Fibroblast of gingiva (primary cell): ENCODE data around the gene STXBP1.

Source experiments
- DNase-seq: peaks from one replicate; pipeline ENCODE4 v3.0.0-alpha.2; 2011; ENCODE audit warnings: low read depth

STXBP1 gene

GRCh38 chr9:127735530-127736185, 123.6 kb downstream of the STXBP1 start:
- no peak for DNase-seq

DNA sequence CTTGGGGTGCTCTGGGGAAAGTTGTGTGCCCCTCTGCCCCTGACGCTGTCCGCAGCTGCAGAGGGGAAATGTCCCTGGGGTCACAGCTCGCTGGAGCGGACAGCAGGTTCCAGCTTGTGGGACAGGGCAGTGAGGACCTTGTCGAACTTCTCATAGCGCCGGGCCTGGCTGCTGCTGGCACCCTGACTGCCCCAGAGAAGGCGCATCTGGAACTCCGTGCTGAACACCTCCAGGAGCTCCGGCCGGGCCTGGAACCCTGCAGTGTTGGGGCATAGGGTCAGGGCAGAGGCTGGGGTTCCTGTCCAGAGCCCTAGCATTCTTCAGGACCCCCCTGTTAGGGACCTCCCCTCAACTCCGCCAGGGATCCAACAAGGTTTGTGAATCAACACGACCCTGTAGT, 126.6 kb downstream of the STXBP1 start:
- no peak for DNase-seq

DNA sequence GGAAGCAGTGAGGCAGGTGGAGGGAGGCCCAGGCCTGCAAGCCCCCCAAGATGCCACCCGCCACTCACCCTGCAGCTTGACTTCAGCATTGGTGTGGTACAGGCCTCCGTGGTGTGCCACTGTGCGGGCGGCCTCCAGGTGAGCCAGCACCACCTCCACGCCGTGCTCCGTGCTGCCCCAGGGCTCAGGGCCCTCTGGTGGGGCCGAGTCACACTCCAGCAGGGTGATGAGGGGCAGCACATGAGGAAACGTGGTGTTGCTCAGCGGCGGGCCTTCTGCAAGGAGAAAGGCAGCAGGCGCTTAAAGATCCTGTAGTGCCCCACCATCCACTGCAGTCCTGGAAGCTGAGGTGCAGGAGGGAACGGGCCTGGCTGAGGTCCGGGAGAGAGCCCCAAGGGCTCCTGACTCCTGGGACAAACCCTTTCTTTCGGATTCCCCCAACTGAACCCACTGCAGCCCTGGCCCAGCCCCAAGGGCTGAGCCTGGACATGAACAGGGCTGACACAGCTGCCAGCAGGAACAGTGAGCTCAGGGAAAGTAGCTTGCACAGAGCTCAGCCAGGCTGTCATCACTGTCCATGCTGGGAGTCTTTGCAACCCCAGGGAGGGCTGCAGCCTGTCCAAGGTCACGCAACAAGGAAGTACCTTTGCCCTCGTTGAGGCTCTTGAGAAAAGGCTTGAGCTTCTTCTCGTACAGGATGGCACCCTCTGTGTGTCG, 127.7 kb downstream of the STXBP1 start:
- DNase-seq = peak; percentile 13

DNA sequence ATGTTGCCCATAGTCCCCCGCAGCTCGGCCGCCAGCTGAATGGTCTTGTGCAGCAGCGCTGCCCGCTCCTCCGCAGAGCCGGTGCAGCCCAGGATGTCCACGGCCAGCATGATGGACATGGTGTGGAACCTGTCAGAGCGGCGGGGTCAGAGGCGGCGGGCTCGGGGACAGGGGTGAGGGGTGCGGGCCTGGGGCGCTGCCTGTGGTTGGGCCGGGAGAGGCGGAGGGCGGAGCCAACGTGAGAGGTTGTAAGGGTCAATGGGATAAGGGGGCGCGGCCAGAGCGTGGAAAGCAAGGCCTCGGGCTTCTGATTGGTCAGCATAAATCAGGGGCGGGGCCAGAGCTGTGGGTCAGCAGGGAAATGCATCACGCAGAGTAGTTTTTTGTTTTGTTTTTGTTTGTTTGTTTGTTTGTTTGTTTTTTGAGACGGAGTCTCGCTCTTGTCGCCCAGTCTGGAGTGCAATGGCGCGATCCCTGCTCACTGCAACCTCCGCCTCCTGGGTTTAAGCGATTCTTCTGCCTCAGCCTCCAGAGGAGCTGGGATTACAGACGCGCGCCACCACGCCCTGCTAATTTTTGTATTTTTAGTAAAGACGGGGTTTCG, 129.9 kb downstream of the STXBP1 start:
- peak; percentile 74 for DNase-seq
